HG03159 (cell line): ENCODE measurements around the gene S100A16.
"Not testable (repeated sequence)": the region's sequence is repeated elsewhere in the genome, so short reads cannot be mapped to it uniquely, and the experiment has no call there.

Experiments used
- ATAC-seq: cut with Tn5 transposase; IDR thresholded peaks from one replicate; pipeline ENCODE4 v1.9.1; 2021; ENCODE audit warnings: mild to moderate bottlenecking, moderate library complexity; ENCODE audit not compliant: unreplicated experiment

The S100A16 gene, protein sequence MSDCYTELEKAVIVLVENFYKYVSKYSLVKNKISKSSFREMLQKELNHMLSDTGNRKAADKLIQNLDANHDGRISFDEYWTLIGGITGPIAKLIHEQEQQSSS

DNA sequence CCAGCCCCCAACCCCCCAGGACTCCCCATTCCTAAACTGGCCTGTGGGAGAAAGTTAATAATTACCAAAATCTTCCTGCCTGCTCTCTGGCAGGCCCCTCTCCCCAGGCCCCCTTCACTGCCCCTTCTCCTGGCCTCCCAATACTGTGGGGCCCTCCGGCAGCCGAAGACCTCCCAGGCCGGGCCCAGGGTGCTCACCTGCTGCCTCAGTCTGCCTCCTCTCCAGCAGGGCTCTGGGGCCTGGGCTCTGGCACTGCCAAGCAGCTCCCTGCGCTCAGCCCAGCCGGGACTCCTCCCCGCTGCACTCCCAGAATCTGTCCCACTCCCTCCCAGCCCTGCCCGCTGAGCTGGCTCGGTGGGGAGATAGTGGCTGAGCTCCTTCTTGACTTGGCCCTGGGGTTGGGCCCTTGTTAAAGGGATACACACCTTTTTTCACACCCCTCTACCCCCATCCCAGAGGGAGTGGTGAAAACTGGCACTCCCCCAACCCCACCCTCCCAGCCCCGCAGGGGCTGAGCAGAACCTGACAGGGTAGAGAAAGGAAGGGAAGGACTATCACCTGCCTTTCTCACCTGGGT, at the start of gene S100A16:
TSS of gene S100A16 (minus strand) at position 383 of the 577 bp plus-strand sequence. CDS start 4,986 bp downstream, outside the sequence.
- no peak for ATAC-seq

DNA sequence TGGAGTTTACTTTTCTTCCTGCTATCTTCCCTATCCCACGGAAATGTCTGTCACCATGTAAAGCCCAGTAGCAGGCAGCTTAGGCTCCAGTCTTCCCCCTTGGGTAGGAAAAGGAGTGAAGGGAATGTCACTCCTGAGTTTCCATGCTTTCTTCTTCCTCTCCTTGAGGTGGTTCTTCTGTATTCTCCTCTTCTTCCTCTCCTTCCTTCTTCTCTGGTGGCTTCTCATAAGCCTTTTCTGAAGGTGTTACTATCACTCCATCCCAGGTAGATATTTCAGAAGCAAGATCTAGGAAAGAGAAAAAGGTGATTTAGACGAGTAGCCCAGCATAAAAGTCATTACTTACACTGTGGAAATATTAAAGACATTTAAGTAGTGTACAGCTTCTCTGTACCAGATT, 49.3 kb upstream of the S100A16 start:
- no peak for ATAC-seq

- no peak for ATAC-seq
Observed at GRCh38 chr1:153661111-153661708, 48.3 kb upstream of the S100A16 start.

DNA sequence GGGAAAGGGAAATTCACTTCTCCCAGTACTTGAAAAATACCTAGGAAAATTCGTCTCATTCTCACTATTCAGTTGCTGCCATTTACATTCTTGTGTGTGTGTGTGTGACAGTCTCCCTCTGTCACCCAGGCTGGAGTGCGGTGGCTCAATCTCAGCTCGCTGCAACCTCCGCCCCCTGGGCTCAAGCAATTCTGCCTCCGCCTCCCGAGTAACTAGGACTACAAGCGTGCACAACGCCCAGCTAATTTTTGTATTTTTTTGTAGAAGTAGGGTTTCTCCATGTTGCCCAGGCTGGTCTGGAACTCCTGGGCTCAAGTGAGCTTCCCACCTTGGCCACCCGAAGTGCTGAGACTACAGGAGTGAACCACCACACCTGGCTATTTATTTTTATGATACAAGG, 46.7 kb upstream of the S100A16 start:
- ATAC-seq: no peak

DNA sequence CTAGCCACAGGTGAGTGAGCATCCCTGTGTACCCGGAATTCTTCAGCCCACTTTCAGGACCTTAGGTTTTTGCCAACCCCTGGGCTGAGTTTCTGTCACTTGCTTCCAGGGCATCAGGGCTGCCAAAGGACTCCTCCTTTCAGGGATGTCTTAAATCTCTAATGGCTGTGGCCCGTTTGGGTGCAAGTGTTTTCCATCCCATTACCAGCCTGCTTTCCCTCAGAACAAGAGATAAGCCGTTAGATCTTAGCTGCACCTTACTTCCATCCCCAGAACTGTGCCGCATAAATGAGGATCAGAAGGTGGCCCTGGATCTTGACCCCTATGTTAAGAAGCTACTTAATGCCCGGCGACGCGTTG, 46.2 kb upstream of the S100A16 start:
- no peak for ATAC-seq

DNA sequence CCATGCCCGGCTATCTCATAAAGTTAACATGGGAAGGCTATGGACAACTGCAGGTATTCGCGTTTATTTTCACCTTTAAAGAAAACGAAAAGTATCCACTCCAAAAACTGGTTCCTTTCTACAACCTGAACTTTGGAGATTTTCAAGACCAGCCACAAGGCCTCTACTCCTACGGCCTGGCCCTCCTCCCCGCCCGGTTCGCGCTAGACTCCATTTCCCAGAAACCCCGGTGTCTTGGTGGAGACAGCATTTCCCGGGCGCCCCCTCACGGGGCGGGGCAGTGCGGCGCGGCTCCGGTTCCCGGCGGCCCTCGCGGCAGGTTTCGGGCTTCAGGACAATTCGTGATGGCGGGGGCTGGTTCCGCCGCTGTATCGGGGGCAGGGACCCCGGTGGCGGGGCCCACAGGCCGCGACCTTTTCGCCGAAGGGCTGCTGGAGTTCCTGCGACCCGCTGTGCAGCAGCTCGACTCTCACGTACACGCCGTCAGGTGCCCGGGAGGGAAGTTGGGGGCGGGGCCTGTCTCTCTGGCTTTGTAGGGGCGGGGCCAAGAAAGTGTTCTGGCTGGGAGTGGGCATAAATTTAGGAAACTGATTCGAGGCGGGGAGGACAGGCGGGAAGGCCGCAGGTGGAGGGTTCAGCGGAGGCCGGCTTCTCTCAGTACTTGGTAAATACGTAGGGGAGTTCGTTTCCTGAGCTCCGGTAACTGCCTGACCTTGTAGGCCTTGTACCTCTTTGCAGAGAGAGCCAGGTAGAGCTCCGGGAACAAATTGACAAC, 45.6 kb upstream of the S100A16 start, which contains the start of gene SNAPIN:
TSS of gene SNAPIN (plus strand) at position 304 of the 775 bp plus-strand sequence. CDS start at position 345, 41 bp downstream.
- ATAC-seq: peak; percentile 89

DNA sequence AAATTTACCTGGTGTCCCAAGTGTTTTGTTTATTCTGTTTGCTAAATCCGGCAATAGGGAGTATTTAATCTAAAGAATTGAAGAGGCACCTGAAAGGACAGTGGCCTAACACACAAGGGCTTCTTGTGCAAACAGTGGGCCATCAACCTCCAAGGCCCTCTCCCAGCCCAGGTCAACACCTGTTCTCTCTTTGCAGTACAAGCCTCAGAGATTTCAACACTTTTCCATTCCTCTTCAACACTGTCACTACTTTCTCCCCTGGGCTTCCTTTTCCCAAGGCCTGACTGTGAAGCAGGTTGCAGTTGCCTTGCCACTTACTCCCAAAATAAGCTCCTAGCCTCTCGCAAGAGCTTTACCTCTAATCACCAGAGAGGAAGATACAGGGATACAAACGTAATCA, 42.4 kb upstream of the S100A16 start:
- no peak for ATAC-seq

GRCh38 chr1:153652805-153653500, 40.0 kb upstream of the S100A16 start:
- ATAC-seq: no peak

DNA sequence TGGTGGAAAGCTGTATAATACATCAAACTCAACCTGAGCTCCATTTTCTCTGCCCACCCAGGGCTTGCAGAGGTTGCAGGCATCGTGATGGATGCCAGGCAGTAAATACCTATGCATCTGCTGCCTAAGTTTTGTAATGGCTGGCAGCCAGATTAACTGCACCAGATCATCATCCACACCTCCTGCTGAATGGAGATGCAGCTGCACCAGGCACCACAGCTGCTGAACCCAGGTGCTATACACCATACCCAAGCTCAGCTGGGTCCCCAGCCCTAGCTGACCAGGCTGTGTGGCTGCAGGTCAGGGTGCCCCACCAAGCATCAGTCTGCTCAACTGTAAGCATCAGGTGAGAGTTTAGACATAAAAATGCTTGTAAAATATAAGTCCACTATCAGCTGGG, 38.8 kb upstream of the S100A16 start:
- ATAC-seq: no peak

- ATAC-seq: no peak
Observed at GRCh38 chr1:153649863-153650235, 36.9 kb upstream of the S100A16 start.

- no peak for ATAC-seq
Observed at GRCh38 chr1:153649137-153649862, 36.4 kb upstream of the S100A16 start.

DNA sequence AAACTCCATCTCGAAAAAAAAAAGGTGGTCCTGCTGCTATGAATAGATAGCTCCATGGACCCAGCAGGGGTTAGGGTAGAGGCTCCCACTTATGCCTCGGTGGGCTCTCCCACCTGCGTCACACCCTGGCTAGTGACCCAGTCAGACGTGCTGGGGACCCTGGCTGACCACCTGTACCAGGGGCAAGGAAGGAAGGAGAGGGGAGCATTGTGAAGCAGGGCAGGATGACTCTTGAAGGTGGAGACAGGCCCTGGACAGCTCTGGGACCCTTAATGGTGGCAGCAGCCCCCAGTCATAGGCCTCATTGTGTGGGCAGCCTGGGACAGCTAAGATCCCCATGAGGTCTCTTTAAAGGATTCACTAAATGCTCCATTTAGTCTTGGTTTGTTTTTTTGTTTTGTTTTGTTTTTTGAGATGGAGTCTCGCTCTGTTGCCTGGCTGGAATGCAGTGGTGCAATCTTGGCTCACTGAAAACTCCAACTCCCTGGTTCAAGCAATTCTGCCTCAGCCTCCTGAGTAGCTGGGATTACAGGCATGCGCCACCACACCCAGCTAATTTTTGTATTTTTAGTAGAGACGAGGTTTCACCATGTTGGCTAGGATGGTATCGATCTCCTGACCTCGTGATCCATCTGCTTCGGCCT, 35.2 kb upstream of the S100A16 start:
- ATAC-seq: no peak

GRCh38 chr1:153647346-153647714, 34.4 kb upstream of the S100A16 start:
- ATAC-seq: no peak

DNA sequence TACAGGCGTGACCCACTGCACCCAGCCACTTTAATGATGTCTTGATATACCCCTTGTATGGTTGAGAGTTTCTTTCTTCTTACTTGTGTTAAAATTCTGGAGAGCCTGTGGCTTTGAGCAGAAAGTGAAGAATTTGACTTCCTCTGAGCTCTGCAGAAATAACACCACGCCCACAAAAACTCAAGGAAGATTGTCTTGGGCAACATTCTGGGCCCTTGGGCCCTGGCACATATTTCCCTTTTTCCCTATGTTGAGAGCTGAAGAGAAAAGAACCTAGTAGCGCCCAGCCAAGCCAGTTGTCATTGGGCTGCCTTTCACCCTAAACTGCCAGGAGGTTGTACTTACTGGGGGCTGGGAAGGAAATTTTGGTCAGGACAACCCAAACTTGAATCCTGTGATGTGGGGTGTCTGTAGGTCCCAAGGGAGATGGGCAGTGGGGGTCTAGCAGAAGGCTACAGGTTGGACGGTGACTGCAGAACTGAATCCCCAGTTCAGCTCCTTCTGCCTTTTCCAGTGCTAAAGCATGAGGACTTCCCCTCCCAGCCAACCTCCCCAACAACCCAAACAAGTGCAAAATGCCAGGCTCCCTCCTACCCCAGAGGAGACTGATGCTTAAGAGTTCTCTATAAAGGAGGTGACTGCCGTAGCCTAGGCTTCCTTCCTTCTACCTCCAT, 33.9 kb upstream of the S100A16 start:
- ATAC-seq: no peak

- ATAC-seq: no peak
Observed at GRCh38 chr1:153643816-153644215, 30.9 kb upstream of the S100A16 start.

DNA sequence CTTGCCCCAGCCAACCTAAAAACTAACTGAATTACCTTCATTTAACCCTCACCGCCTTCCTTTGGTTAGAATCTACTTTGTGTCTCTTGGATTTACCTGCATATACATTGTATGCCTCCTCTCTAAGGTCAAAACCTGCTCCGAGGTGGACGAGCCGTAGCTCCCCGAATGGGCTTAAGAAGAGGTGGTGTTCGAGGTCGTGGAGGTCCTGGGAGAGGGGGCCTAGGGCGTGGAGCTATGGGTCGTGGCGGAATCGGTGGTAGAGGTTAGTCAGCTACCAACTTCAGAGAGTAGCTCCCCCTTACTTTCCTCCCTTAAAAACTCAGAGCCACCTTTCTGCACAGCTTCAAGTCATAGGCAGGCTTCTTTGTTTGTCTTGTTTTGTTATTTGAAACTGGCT, 30.2 kb upstream of the S100A16 start:
- no peak for ATAC-seq

- no peak for ATAC-seq
Observed at GRCh38 chr1:153642161-153642560, 29.2 kb upstream of the S100A16 start.

DNA sequence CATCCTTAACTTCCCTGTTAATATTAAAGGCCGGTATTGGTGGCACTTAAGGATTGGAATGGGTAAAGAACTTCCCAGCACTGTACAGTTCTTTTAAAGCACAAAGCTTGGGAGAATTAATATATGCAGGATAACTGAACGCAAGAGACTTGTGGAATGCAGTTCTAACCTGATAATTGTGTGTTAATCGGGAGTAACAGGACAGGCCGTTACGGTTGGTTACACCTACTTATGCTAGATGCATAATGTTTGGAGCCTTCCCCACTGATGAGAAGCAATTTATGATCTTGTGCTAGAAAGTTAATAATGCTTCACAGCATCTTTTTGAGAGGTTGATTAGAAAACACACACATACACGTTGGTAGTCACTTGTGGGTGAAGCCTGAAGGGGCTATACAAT, 27.9 kb upstream of the S100A16 start:
- no peak for ATAC-seq

DNA sequence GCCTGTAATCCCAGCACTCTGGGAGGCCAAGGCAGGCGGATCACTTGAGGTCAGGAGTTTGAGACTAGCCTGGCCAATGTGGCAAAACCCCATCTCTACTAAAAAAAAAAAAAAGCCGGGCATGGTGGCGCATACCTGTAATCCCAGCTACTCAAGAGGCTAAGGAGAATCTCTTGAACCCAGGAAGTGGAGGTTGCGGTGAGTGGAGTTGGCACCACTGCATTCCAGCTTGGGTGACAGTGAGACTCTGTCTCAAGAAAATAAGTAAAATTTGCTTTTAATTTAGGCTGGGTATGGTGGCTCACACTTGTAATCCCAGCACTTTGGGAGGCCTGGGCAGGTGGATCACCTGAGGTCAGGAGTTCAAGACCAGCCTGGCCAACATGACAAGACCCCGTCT, 27.3 kb upstream of the S100A16 start:
- not testable (repeated sequence) for ATAC-seq

GRCh38 chr1:153639280-153639679, 26.3 kb upstream of the S100A16 start:
- no peak for ATAC-seq
